Measurements from ENCODE around the gene SIRT5.

SIRT5 gene

DNA sequence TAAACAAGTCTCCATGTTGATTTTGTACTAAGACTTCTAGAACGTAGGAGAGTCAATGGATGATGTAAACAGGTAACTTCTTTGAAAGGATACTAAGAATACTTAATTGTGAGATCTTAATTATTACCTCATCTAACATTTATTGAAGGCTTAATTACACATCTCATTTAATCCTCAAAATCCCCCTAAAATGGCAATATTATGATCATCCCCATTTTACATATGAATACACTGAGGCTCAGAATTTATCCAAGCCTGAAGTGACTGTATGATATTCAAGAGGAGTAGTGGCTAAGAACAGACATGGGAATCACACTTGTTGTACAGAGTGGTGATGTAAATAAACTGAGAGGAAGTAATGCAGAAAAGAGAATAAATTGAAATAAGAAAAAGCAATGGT is 63.6 kb downstream of the SIRT5 start:
- Histone ChIP-seq H3K4me2 (ENCODE audit: insufficient read depth, low read length, poor library complexity, severe bottlenecking) (no peak overlapping the region), H3K9me3 (replicated peaks in 1 of 2; ENCODE audit: control insufficient read depth in 2 of 2, insufficient read depth in 1 of 2, low read depth in 1 of 2, low read length in 2 of 2) (no peaks in the 10 kb centered on the region), H2BK12ac (ENCODE audit: low read length) (no peak overlapping the region), H3K14ac (ENCODE audit: low read length) (no peak overlapping the region), H3K18ac (ENCODE audit: low read length) (no peak overlapping the region), H2BK120ac (ENCODE audit: low read depth, low read length) (no peak overlapping the region), H3K4ac (ENCODE audit: low read length) (no peak overlapping the region), H3K23ac (ENCODE audit: low read depth, low read length, poor library complexity) (no peak overlapping the region), H2BK15ac (ENCODE audit: low read length) (no peak overlapping the region), H3K36me3 (replicated peaks in 1 of 2; ENCODE audit: control insufficient read depth in 2 of 2, insufficient read depth in 2 of 2, low read length in 2 of 2) (peaks cover 0 to 93% of the 10 kb centered on the region in 2 donors), H4K8ac (ENCODE audit: low read depth, low read length) (no peak overlapping the region), H3K27ac (replicated peaks; ENCODE audit: low read length) (no peak overlapping the region), H3K9ac (ENCODE audit: low read depth, low read length, poor library complexity) (no peak overlapping the region), H2AK5ac (ENCODE audit: low read depth, low read length) (no peak overlapping the region), H3K4me3 (ENCODE audit: low read length in 2 of 2) (no peak overlapping the region), H3K4me1 (ENCODE audit: control insufficient read depth in 2 of 2, insufficient read depth in 1 of 2, low read depth in 1 of 2, low read length in 2 of 2) (peaks cover 0 to 5% of the 10 kb centered on the region in 2 donors), H3K27me3 (ENCODE audit: control insufficient read depth in 3 of 3, insufficient read depth in 3 of 3, low read depth in 1 of 3, low read length in 3 of 3) (no peaks in the 10 kb centered on the region), H3K79me1 (ENCODE audit: low read depth, low read length) (no peaks in the 10 kb centered on the region), H2AFZ (ENCODE audit: low read length) (no peak overlapping the region), H4K91ac (ENCODE audit: low read depth, low read length, poor library complexity) (no peak overlapping the region), H2BK5ac (ENCODE audit: low read length) (no peak overlapping the region)
- DNase-seq (ENCODE audit: low spot score) = no peak
- WGBS, 2 donors (ENCODE audit: extremely low coverage in 2 of 2, insufficient read length in 2 of 2, insufficient replicate concordance in 1 of 2) = no CpG with 5 or more reads among the region's 1 CpG

DNA sequence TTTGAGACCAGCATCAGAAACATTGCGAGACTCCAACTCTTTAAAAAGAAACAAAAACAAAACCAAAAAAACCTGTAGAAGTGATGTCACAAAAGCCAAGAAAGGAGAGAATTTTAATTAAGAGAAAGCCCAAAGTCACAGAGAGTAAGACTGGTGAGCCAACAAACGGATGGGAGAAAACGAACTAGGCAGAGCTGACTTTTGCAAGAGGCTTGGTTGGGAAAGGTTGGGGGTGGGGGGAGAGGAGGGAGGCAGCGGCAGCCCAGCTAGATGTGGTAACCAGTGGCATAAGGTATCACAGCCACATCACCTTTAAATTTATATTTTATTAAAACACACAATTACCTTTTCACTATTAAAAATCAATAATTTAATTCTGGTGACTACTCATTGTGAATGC is 64.2 kb downstream of the SIRT5 start:
- no peak overlapping the region for H3K14ac ChIP-seq (ENCODE audit: low read length)
- peaks cover 0 to 5% of the 10 kb centered on the region in 2 donors for H3K4me1 ChIP-seq (ENCODE audit: control insufficient read depth in 2 of 2, insufficient read depth in 1 of 2, low read depth in 1 of 2, low read length in 2 of 2)
- H2AFZ ChIP-seq (ENCODE audit: low read length) = no peak overlapping the region
- DNase-seq (ENCODE audit: low spot score) = no peak
- H3K23ac ChIP-seq (ENCODE audit: low read depth, low read length, poor library complexity) = no peak overlapping the region
- no peak overlapping the region for H2BK120ac ChIP-seq (ENCODE audit: low read depth, low read length)
- peaks cover 0 to 95% of the 10 kb centered on the region in 2 donors for H3K36me3 ChIP-seq (replicated peaks in 1 of 2; ENCODE audit: control insufficient read depth in 2 of 2, insufficient read depth in 2 of 2, low read length in 2 of 2)
- no peak overlapping the region for H2AK5ac ChIP-seq (ENCODE audit: low read depth, low read length)
- H3K9ac ChIP-seq (ENCODE audit: low read depth, low read length, poor library complexity) = no peak overlapping the region
- H3K79me1 ChIP-seq (ENCODE audit: low read depth, low read length) = no peaks in the 10 kb centered on the region
- H3K4me2 ChIP-seq (ENCODE audit: insufficient read depth, low read length, poor library complexity, severe bottlenecking) = no peak overlapping the region
- H3K18ac ChIP-seq (ENCODE audit: low read length) = no peak overlapping the region
- H3K4ac ChIP-seq (ENCODE audit: low read length) = no peak overlapping the region
- no peak overlapping the region for H2BK12ac ChIP-seq (ENCODE audit: low read length)
- WGBS, 2 donors (ENCODE audit: extremely low coverage in 2 of 2, insufficient read length in 2 of 2, insufficient replicate concordance in 1 of 2) = no CpG with 5 or more reads among the region's 4 CpGs
- H2BK15ac ChIP-seq (ENCODE audit: low read length) = no peak overlapping the region
- no peak overlapping the region for H3K27ac ChIP-seq (replicated peaks; ENCODE audit: low read length)
- H3K4me3 ChIP-seq (ENCODE audit: low read length in 2 of 2) = no peak overlapping the region
- H3K27me3 ChIP-seq (ENCODE audit: control insufficient read depth in 3 of 3, insufficient read depth in 3 of 3, low read depth in 1 of 3, low read length in 3 of 3) = no peaks in the 10 kb centered on the region
- H3K9me3 ChIP-seq (replicated peaks in 1 of 2; ENCODE audit: control insufficient read depth in 2 of 2, insufficient read depth in 1 of 2, low read depth in 1 of 2, low read length in 2 of 2) = no peaks in the 10 kb centered on the region
- no peak overlapping the region for H4K8ac ChIP-seq (ENCODE audit: low read depth, low read length)
- H2BK5ac ChIP-seq (ENCODE audit: low read length) = no peak overlapping the region
- no peak overlapping the region for H4K91ac ChIP-seq (ENCODE audit: low read depth, low read length, poor library complexity)

DNA sequence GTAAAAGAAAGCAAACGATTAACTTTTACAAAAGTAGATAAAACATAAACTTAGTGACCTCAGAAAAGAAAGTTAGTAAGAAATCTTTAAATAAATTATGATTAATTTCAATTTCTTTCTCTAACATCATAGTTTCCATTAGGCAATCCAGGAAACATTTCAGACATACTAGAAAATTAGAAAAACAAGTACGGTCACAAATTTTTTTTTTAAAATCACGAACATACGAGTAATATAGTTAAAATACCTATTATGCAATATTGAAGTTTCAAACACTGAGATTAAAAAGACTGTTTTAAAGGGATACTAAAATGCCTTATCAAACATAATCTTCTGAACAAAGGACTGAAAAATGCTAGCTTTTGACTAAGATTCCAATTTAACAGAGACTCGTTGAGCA is 66.9 kb downstream of the SIRT5 start:
- H3K9ac ChIP-seq (ENCODE audit: low read depth, low read length, poor library complexity) = no peak overlapping the region
- H3K27me3 ChIP-seq (ENCODE audit: control insufficient read depth in 3 of 3, insufficient read depth in 3 of 3, low read depth in 1 of 3, low read length in 3 of 3) = no peaks in the 10 kb centered on the region
- H4K91ac ChIP-seq (ENCODE audit: low read depth, low read length, poor library complexity) = no peak overlapping the region
- no peak for DNase-seq (ENCODE audit: low spot score)
- H3K4ac ChIP-seq (ENCODE audit: low read length) = no peak overlapping the region
- peaks cover 0 to 1% of the 10 kb centered on the region in 2 donors for H3K4me1 ChIP-seq (ENCODE audit: control insufficient read depth in 2 of 2, insufficient read depth in 1 of 2, low read depth in 1 of 2, low read length in 2 of 2)
- H2BK120ac ChIP-seq (ENCODE audit: low read depth, low read length) = no peak overlapping the region
- no peak overlapping the region for H3K4me2 ChIP-seq (ENCODE audit: insufficient read depth, low read length, poor library complexity, severe bottlenecking)
- WGBS, 2 donors (ENCODE audit: extremely low coverage in 2 of 2, insufficient read length in 2 of 2, insufficient replicate concordance in 1 of 2) = no CpG with 5 or more reads among the region's 5 CpGs
- H2AFZ ChIP-seq (ENCODE audit: low read length) = no peak overlapping the region
- no peak overlapping the region for H3K27ac ChIP-seq (replicated peaks; ENCODE audit: low read length)
- H2BK5ac ChIP-seq (ENCODE audit: low read length) = no peak overlapping the region
- no peaks in the 10 kb centered on the region for H3K79me1 ChIP-seq (ENCODE audit: low read depth, low read length)
- no peak overlapping the region for H3K23ac ChIP-seq (ENCODE audit: low read depth, low read length, poor library complexity)
- H3K4me3 ChIP-seq (ENCODE audit: low read length in 2 of 2) = no peak overlapping the region
- no peak overlapping the region for H4K8ac ChIP-seq (ENCODE audit: low read depth, low read length)
- H3K14ac ChIP-seq (ENCODE audit: low read length) = no peak overlapping the region
- no peak overlapping the region for H2BK12ac ChIP-seq (ENCODE audit: low read length)
- H3K36me3 ChIP-seq (replicated peaks in 1 of 2; ENCODE audit: control insufficient read depth in 2 of 2, insufficient read depth in 2 of 2, low read length in 2 of 2) = peaks cover 0 to 87% of the 10 kb centered on the region in 2 donors
- H2AK5ac ChIP-seq (ENCODE audit: low read depth, low read length) = no peak overlapping the region
- H2BK15ac ChIP-seq (ENCODE audit: low read length) = no peak overlapping the region
- H3K18ac ChIP-seq (ENCODE audit: low read length) = no peak overlapping the region
- H3K9me3 ChIP-seq (replicated peaks in 1 of 2; ENCODE audit: control insufficient read depth in 2 of 2, insufficient read depth in 1 of 2, low read depth in 1 of 2, low read length in 2 of 2) = no peaks in the 10 kb centered on the region

DNA sequence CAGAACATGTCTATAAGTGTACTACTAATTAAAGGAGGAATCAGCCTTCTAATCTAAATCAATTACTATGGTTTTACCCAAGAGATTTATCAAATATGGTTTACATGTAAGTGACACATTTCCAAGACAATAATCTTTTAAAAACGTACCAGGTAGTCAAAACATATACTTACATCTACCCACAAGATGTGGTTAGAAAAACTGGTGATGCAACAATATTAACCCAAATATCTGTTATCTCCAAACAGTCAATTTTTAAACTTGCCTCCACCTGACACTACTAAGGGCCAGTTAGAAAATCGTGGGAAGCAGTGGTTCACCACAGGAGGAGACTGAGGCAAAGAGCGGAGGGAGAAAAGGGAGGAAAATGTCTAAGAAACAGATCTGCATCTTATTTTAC is 68.7 kb downstream of the SIRT5 start:
- Histone ChIP-seq H2BK5ac (ENCODE audit: low read length) (no peak overlapping the region), H3K14ac (ENCODE audit: low read length) (no peak overlapping the region), H4K91ac (ENCODE audit: low read depth, low read length, poor library complexity) (no peak overlapping the region), H3K4me2 (ENCODE audit: insufficient read depth, low read length, poor library complexity, severe bottlenecking) (no peak overlapping the region), H2AK5ac (ENCODE audit: low read depth, low read length) (no peak overlapping the region), H3K79me1 (ENCODE audit: low read depth, low read length) (no peaks in the 10 kb centered on the region), H3K23ac (ENCODE audit: low read depth, low read length, poor library complexity) (no peak overlapping the region), H3K4ac (ENCODE audit: low read length) (no peak overlapping the region), H3K36me3 (replicated peaks in 1 of 2; ENCODE audit: control insufficient read depth in 2 of 2, insufficient read depth in 2 of 2, low read length in 2 of 2) (peaks cover 0 to 76% of the 10 kb centered on the region in 2 donors), H3K4me3 (ENCODE audit: low read length in 2 of 2) (no peak overlapping the region), H2AFZ (ENCODE audit: low read length) (no peak overlapping the region), H3K18ac (ENCODE audit: low read length) (no peak overlapping the region), H3K4me1 (ENCODE audit: control insufficient read depth in 2 of 2, insufficient read depth in 1 of 2, low read depth in 1 of 2, low read length in 2 of 2) (no peaks in the 10 kb centered on the region), H3K27me3 (ENCODE audit: control insufficient read depth in 3 of 3, insufficient read depth in 3 of 3, low read depth in 1 of 3, low read length in 3 of 3) (no peaks in the 10 kb centered on the region), H4K8ac (ENCODE audit: low read depth, low read length) (no peak overlapping the region), H3K27ac (replicated peaks; ENCODE audit: low read length) (no peak overlapping the region), H3K9me3 (replicated peaks in 1 of 2; ENCODE audit: control insufficient read depth in 2 of 2, insufficient read depth in 1 of 2, low read depth in 1 of 2, low read length in 2 of 2) (no peaks in the 10 kb centered on the region), H3K9ac (ENCODE audit: low read depth, low read length, poor library complexity) (no peak overlapping the region), H2BK12ac (ENCODE audit: low read length) (no peak overlapping the region), H2BK120ac (ENCODE audit: low read depth, low read length) (no peak overlapping the region), H2BK15ac (ENCODE audit: low read length) (no peak overlapping the region)
- no CpG with 5 or more reads among the region's 3 CpGs for WGBS, 2 donors (ENCODE audit: extremely low coverage in 2 of 2, insufficient read length in 2 of 2, insufficient replicate concordance in 1 of 2)
- DNase-seq (ENCODE audit: low spot score) = no peak
